HG02623 (cell line): ENCODE measurements around the gene WDR1.

ENCODE experiments used
- ATAC-seq: cut with Tn5 transposase; IDR thresholded peaks from one replicate; pipeline ENCODE4 v1.9.1; 2021; ENCODE audit warnings: moderate library complexity; ENCODE audit not compliant: unreplicated experiment

WDR1 gene

GRCh38 chr4:10087152-10087791 lies 29.3 kb downstream of the WDR1 start:
- ATAC-seq: no peak

- no peak for ATAC-seq
Measured at GRCh38 chr4:10086506-10087120, 30.0 kb downstream of the WDR1 start.

GRCh38 chr4:10085828-10086505 lies 30.6 kb downstream of the WDR1 start:
- ATAC-seq: no peak

GRCh38 chr4:10085386-10085785 lies 31.2 kb downstream of the WDR1 start:
- no peak for ATAC-seq

GRCh38 chr4:10084651-10085358 lies 31.8 kb downstream of the WDR1 start:
- no peak for ATAC-seq

- ATAC-seq: no peak
Measured at GRCh38 chr4:10083861-10084641, 32.5 kb downstream of the WDR1 start.

GRCh38 chr4:10083331-10083771 lies 33.2 kb downstream of the WDR1 start:
- ATAC-seq: no peak

- no peak for ATAC-seq
Measured at GRCh38 chr4:10082459-10083272, 33.9 kb downstream of the WDR1 start.

- ATAC-seq: no peak
Measured at GRCh38 chr4:10082047-10082446, 34.6 kb downstream of the WDR1 start.

- ATAC-seq: no peak
Measured at GRCh38 chr4:10081218-10081606, 35.4 kb downstream of the WDR1 start.

- no peak for ATAC-seq
Measured at GRCh38 chr4:10080589-10081217, 35.9 kb downstream of the WDR1 start.

- no peak for ATAC-seq
Measured at GRCh38 chr4:10079912-10080588, 36.5 kb downstream of the WDR1 start.

- ATAC-seq: no peak
Measured at GRCh38 chr4:10079256-10079655, 37.3 kb downstream of the WDR1 start.

- ATAC-seq: no peak
Measured at GRCh38 chr4:10078481-10079233, 37.9 kb downstream of the WDR1 start.

- no peak for ATAC-seq
Measured at GRCh38 chr4:10077483-10078335, 38.9 kb downstream of the WDR1 start.

GRCh38 chr4:10077076-10077475 lies 39.5 kb downstream of the WDR1 start:
- no peak for ATAC-seq

GRCh38 chr4:10075953-10076391 lies 40.6 kb downstream of the WDR1 start:
- ATAC-seq: no peak
